Dermis microvascular lymphatic vessel endothelial cell (primary cell): Measurements from ENCODE around the gene GRK2. TPM values are rescaled to one million over a fixed set of nuclear protein-coding genes. Genes with fewer than 3 reads are reported as not detected.

ENCODE experiments used
- DNase-seq, 2 donors: peaks; one replicate each; pipeline versions ENCODE4 v3.0.0 to v3.0.0-alpha.2; 2010; ENCODE audit warnings: low read depth in 2 of 2
- total RNA-seq: library from RNA; depleted of rRNA; stranded (reverse); fragments of >200 nt; gene quantifications from 2 replicates; pipeline ENCODE4 v1.2.1, GENCODE V29; 2014

The GRK2 gene
- total RNA-seq, 1 donor from 2014 or later, result 25.9 TPM

DNA sequence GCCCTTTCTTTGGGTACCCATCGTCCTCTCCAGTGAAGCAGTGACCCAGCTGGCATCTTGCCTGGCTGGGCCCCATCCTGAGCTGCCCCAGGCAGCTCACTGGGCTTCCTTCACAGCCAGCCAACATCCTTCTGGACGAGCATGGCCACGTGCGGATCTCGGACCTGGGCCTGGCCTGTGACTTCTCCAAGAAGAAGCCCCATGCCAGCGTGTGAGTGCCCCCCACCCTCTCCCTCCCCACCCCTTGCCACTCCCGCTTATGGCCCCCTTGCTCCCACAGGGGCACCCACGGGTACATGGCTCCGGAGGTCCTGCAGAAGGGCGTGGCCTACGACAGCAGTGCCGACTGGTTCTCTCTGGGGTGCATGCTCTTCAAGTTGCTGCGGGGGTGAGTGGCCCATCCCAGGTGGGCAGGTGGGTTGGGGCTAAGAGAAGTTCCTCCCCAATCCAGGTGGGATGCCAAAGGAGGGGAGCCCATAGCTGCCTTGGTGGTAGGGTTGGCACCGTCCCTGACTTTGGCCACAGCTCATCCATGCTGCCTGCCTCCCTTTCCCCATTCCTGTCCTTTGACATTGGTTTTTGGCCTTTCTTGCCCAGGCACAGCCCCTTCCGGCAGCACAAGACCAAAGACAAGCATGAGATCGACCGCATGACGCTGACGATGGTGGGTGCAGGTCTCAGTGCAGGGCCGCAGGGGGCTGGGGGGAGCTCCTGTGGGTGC lies 16.0 kb downstream of the GRK2 start:
- no peak for DNase-seq

DNA sequence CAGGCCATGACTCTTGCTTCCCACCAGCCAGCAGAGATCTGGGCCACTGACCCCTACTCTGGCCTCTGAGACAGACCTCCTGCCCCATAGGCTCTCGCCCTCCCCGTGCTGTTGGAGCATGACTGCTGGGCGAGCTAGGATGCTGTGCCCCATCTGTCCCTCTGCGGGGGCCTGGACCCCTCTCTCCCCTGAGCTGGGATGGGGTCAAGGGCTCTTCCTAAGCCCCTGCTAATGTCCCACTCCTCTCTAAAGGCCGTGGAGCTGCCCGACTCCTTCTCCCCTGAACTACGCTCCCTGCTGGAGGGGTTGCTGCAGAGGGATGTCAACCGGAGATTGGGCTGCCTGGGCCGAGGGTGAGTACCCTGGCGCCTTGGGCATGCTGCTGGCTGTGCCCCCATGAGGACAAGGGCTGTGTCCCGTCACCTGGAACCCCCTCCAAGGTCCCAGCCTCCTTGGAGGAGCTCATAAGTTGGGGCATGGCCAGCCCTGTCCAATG lies 16.7 kb downstream of the GRK2 start:
- no peak for DNase-seq

DNA sequence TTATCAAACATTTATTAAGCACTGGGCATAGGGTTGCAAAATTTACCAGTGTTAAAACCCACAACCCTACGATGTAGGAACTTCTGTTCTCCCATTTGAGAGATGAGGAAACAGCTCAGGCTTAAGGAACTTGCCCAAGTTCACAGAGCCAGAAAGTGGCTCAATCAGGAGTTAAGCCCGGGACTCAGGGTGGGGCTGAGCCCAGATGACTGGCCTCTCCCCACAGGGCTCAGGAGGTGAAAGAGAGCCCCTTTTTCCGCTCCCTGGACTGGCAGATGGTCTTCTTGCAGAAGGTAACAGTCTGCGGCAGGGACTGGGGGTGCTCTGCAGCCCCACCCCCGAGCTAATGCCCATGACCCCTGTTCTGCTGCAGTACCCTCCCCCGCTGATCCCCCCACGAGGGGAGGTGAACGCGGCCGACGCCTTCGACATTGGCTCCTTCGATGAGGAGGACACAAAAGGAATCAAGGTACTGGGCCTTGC lies 17.2 kb downstream of the GRK2 start:
- no peak for DNase-seq

DNA sequence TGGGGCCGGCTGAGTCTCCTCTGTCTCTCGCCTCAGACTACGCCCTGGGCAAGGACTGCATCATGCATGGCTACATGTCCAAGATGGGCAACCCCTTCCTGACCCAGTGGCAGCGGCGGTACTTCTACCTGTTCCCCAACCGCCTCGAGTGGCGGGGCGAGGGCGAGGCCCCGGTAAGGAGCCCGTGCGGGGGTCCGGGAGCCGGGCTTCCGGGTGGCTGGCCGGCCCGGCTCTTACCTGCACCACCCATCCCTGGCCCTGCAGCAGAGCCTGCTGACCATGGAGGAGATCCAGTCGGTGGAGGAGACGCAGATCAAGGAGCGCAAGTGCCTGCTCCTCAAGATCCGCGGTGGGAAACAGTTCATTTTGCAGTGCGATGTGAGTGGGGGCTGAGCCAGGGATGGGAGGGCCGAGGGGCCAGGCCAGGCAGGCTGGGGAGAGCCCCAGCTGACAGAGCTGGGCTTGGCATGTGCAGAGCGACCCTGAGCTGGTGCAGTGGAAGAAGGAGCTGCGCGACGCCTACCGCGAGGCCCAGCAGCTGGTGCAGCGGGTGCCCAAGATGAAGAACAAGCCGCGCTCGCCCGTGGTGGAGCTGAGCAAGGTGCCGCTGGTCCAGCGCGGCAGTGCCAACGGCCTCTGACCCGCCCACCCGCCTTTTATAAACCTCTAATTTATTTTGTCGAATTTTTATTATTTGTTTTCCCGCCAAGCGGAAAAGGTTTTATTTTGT lies 18.7 kb downstream of the GRK2 start:
- DNase-seq, result no peak

DNA sequence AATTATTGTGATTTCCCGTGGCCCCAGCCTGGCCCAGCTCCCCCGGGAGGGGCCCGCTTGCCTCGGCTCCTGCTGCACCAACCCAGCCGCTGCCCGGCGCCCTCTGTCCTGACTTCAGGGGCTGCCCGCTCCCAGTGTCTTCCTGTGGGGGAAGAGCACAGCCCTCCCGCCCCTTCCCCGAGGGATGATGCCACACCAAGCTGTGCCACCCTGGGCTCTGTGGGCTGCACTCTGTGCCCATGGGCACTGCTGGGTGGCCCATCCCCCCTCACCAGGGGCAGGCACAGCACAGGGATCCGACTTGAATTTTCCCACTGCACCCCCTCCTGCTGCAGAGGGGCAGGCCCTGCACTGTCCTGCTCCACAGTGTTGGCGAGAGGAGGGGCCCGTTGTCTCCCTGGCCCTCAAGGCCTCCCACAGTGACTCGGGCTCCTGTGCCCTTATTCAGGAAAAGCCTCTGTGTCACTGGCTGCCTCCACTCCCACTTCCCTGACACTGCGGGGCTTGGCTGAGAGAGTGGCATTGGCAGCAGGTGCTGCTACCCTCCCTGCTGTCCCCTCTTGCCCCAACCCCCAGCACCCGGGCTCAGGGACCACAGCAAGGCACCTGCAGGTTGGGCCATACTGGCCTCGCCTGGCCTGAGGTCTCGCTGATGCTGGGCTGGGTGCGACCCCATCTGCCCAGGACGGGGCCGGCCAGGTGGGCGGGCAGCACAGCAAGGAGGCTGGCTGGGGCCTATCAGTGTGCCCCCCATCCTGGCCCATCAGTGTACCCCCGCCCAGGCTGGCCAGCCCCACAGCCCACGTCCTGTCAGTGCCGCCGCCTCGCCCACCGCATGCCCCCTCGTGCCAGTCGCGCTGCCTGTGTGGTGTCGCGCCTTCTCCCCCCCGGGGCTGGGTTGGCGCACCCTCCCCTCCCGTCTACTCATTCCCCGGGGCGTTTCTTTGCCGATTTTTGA lies 19.5 kb downstream of the GRK2 start:
- DNase-seq, result no peak

DNA sequence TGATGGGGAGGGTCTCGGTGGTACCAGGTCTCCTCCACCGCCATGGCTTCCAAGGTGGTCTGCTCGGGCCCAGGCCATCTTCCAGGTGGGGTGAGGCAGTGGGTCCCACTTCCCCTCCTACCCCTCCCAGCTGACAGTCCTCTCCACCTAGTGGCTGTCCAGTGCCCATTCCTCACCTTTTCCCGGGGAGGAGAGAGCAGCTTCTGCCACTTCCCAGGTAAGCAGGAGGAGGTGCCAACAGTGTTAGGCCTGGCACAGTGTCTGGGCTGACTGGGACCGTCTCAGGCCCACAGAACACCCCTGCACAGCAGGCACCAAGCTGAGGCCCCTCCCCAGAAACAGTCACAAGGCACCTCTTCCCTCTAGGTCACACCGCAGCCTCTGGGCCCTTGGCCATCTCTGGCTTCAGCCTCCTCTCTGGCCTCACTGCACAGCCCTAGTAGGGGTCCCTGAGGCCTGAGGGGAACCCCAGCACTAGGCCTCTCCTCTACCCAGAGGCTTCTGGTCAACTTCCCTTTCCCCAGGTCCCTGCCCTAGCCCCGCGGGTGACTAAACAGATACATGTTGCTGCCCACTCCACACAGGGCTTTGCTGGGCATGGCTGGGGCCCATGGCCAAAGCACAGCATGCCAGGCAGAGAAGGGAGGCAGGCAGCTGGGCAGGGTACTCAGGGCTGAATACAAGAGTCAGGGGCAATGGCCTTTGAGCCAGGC lies 20.5 kb downstream of the GRK2 start:
- DNase-seq, result no peak

DNA sequence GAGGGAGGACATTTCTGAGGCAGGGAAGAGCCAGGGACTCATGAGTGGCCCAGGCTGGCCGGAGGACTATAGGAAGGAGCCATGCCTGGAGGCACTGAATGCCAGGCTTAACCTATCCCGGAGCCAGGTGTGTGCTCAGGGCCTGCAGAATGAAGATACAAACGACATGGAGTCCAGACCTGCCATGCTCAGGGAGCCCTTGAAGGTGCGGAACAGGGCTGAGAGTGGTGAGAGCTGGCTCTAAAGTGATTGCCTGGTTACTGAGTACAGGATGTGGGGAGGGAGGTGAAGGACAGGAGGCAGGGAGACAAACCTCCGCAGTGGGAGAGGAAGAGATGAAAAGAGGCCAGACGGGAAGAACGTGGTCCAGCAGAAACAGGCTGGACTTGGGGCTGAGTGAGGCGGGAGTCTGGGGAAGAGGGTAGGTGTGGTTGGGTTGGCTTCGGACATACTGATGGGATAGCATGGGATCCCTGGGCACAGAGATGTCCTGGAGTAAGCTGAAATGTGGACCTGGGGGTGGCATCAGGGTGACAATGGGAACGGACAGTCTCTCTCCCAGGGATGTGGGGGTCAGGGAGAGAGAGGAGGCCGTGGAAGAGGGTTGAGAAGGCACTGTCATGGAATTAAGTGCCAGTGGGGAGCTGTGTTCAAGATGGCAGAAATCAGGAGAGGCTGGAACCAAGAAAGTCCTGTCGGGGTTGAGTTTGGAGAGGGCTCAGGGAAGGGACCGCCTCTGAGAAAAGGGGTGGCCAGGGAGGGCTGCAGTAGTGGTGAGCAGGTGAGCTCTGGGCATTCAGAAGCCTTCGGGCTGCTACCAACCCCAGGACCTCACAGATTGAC lies 21.3 kb downstream of the GRK2 start:
- no peak for DNase-seq

DNA sequence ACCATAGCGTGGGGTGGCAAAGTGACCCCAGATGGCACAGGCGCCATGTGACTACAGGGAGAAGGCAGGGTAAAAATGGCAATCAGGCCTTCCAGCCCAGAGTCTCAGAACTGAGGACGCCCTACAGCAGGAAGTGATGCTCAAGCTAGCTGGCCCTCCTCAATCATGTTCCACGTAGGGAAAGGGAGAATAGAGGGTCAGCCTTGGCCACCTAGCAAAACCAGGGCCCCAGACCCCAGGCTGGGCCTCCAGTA lies 21.9 kb downstream of the GRK2 start:
- no peak for DNase-seq

DNA sequence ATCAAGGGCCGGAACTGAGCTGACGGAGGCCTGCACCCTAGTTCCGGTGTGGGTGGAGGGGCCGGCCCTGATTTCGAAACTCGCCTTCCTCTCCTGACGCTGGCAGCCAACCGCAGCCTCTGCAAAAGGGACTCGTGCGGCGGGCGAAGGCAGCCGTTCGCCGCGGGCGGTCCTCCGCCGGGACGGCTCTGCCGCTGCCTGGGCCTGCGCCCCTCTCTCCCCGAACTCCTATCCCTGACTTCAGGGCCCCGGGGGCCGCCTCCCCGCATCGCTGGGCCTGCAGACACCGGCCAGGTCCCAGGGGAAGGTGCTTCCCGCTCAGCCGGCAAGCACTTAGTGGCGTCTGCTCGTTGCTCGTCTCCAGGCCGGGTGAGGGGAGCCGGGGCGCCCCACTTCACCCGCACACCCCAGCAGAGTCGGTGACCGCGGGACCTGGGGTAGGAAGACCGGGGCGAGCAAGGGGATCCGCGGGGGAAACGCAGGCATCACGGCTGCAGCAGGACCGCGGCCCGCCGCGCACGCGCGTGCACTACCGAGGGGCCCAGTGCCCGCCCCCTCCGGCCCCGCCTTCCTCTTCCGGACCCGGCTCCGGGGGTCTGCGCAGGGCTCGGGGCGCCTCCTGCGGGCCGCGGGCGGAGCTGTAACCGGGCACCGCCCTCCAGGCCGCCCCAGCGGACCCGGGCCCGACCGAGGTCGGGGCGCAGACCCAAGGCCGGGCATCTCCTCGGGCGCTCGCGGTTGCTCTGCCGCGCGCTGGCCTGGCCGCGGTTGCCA lies 22.4 kb downstream of the GRK2 start:
- DNase-seq, result peak; percentile 57 to 85

DNA sequence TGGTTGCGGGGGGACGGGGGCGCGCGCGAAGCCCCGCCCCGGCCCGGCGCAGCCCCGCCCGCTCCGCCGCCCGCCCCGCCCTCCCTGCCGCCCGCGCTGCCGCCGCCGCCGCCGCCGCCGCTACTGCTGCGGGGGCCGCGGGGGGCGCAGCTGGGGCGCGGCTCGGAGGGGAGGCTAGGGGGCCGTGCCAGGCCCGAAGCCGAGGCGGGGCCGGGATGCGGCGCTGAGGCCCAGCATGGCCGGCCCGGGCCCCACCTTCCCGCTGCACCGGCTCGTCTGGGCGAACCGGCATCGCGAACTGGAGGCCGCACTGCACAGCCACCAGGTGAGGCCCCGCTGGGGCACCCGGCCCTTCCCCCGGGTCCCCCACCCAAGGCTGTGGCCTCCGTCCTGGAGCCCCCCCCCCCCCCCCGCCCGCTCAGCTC lies 23.0 kb downstream of the GRK2 start, which contains the start of gene ANKRD13D:
Gene ANKRD13D (plus strand): TSS at position 78 of the 425 bp plus-strand sequence. CDS start 158 bp downstream, at position 236.
- DNase-seq, result no peak

DNA sequence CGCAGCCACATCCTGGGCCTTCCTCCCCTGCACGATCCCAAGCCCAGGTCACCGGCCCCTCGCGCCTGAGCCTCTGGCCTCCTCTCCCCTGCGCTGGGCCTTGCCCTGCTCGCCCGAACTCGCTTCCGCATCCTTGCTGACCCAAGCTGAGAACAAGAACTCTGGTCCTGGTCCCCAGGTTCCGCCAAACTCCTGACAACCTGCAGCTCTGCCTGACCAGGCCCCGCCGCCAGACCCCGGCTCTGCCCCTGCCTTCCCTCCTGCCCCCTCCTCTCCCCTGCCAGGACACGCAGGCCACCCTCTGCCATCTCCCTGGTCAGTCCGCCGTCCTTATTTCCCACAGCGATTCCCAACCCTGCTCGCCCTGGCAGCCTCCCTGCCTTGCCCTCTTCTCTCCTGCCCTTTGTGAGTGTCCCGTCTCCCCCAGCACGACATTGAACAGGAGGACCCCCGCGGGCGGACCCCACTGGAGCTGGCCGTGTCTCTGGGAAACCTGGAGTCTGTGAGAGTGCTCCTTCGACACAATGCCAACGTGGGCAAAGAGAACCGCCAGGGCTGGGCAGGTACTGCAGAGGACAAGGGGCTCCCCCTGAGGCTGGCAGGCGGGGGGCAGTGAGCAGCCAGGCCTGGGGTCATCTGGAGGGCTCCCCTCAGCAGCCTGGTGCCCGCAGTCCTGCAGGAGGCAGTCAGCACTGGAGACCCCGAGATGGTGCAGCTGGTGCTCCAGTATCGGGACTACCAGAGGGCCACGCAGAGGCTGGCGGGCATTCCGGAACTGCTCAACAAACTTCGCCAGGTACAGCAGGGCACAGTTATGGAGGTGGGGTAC lies 23.6 kb downstream of the GRK2 start:
- DNase-seq, result no peak

DNA sequence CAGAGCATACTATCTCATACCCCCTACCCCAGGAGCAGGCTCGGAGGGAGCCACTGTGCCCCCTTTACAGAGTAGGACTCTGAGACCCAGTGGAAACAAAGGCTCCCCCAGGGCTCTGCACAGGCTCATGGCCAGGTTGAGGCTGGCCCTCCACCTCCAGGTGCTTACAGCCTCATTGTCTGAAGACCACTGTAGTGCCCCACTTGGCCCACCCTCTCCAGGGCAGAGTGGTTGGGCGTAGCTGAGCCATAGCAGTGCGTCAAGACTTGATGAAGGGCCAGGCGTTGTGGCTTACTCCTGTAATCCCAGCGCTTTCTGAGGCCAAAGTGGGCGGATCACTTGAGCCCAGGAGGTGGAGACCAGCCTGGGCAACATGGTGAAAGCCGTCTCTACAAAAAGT lies 24.5 kb downstream of the GRK2 start:
- DNase-seq, result no peak

DNA sequence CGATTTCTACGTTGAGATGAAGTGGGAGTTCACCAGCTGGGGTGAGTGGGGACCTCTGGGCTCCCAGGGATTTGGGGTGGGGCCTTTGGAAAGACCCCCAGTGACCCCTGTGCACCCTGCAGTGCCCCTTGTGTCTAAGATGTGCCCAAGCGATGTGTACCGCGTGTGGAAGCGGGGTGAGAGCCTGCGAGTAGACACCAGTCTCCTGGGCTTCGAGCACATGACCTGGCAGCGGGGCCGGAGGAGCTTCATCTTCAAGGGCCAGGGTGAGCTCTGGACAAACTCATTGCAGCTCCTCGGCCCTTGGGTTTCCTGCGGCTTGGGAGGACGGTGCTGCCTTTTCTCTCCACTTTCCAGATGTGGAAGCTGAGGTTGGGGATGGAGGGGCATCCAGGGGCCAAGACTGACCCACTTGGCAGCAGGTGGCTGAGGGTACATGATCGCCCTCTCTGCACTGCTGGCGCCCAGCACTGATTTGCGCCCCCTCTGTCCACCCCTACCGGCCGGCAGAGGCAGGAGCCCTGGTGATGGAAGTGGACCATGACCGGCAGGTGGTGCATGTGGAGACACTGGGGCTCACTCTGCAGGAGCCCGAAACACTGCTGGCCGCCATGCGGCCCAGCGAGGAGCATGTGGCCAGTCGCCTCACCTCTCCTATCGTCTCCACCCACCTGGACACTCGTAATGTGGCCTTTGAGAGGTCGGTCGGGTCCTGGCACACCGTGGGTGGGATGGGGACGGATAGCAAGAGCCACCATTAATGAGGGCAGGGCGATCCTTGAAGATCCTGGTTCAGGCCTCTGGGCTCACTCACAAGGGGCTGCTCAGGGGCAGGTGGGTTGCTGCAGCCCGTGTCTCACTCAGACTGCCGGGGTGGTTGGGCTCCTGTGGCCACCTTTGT lies 25.5 kb downstream of the GRK2 start:
- DNase-seq, result no peak

DNA sequence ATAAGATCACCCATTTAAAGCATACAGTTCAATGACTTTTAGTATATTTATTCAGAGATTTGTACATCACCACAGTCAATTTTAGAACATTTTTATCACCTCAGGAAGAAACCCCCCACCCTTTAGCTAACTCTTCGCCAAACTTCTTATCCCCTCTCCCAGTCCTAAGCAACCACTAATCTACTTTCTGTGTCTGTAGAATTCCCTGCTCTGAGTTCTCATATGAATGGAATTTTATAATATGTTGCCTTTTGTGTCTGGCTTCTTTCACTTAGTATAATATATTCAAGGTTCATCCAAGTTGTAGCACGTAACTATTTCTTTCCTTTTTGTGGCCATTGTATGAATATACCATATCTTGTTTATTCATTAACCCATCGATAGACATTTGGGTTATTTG lies 26.4 kb downstream of the GRK2 start:
- DNase-seq, result no peak

DNA sequence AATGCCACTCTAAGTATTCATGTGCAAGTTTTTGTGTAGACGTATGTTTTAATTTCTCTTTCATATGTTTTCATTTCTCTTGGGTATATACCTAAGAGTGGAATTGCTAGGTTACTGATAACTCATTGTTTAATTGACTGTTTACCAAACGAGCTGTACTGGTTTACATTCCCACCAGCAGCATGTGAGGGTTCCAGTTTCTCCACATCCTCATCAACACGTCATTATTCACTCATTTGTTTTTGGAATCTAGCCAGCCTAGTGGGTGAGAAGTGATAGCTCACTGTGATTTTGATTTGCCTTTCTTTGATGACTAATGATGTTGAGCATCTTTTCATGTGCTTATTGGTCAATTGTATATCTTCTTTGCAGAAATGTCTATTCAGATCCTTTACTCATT lies 26.8 kb downstream of the GRK2 start:
- DNase-seq, result peak in 1 of 2 donors; percentile 56

DNA sequence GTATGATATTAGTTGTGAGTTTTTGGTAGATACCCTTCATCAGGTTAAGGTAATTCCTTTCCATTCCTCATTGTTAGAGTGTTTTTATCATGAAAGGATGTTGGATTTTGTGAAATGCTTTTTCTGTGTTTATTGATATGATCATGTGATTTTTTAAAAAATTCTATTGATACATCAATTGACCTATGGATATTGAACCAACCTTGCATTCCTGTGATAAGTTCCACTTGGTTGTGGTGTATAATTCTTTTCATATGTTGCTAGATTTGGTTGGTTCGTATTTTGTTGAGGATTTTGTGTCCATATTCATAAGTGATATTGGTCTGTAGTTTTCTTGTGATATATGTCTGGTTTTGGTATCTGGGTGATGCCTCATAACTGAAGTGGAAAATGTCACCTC lies 29.6 kb downstream of the GRK2 start:
- no peak for DNase-seq

DNA sequence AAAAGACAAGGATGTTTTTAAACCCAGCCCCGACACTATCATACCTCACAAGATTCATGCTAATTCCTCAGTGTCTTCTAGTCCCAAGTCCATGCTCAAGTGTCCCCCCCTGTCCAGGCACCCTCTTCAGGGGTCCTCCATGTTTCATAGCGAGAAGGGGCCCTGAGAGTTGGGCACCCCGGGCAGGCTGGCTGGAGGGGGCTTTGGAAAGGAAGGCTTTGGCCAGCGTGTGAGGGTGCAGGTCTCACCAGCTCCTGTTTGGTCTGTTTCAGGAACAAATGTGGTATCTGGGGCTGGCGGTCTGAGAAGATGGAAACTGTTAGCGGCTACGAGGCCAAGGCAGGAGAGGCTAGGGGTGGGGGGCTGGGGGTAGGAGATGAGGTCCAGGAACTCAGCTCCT lies 32.5 kb downstream of the GRK2 start:
- DNase-seq, result no peak
